HCT116 (cell line): ENCODE data around the gene LHCGR. TPM values are rescaled to one million over a fixed set of nuclear protein-coding genes. Genes with fewer than 3 reads are reported as not detected.

Experiments used
- ATAC-seq: fragments of 200-7000 bp; cut with Tn5 transposase; 2 replicates; pipeline ENCODE4 v1.9.1; 2020; ENCODE audit warnings: mild to moderate bottlenecking, moderate library complexity
- BruUV-seq: library from RNA; stranded (reverse); fragments of 400-500 nt; replicated peaks from 2 replicates; lab custom pipeline; 2021; lab: Mats Ljungman, UMichigan
- CTCF ChIA-PET: fragments of 300-600 bp; sonication (Branson Sonifier 250); formaldehyde crosslinking; loops from one replicate; lab custom pipeline; 2021; ENCODE audit warnings: antibody characterized with exemption; lab: Charles Lee
- POLR2A ChIA-PET: fragments of 300-600, 350-600 bp; sonication (Branson Sonifier 250); formaldehyde crosslinking; loops from one replicate; lab custom pipeline; 2021; ENCODE audit warnings: antibody characterized with exemption; lab: Charles Lee
- RAD21 ChIA-PET, 2 experiments: fragments of 300-600 bp; sonication (Branson Sonifier 250); formaldehyde crosslinking; loops; one replicate each; lab custom pipeline; 2023; ENCODE audit warnings: low total read pairs in 2 of 2; ENCODE audit not compliant: uncharacterized antibody in 2 of 2, unreplicated experiment in 2 of 2, low non-redundant PET in 1 of 2; lab: Charles Lee
- DNase-seq: peaks from one replicate; pipeline ENCODE4 v3.0.0-alpha.2; 2010; ENCODE audit warnings: low read depth, low spot score
- H2AFZ ChIP-seq: fragments of 200-600 bp; shearing (Covaris generic), sonication (generic); 2 replicates; pipeline ENCODE4 v1.6.1; 2017; ENCODE audit warnings: low read depth, mixed run types, mixed read lengths, antibody characterized with exemption, low read length; ENCODE audit not compliant: poor library complexity, severe bottlenecking
- H3K27ac ChIP-seq: 2 replicates; pipeline ENCODE4 v1.5.1; 2012; ENCODE audit warnings: low read depth, low read length
- H3K27me3 ChIP-seq: fragments of 200-600 bp; sonication (generic); 2 replicates; pipeline ENCODE4 v1.6.1; 2016; ENCODE audit warnings: mixed run types, low read length, mixed read lengths; ENCODE audit not compliant: insufficient read depth
- H3K36me3 ChIP-seq, 2 experiments: fragments of 200-500 bp in 1 of 2; fragments of 200-600 bp in 1 of 2; sonication (Bioruptor generic) in 1 of 2; sonication (generic) in 1 of 2; 2 replicates each; pipeline versions ENCODE4 v1.5.1 to v1.6.1; 2014 to 2016; ENCODE audit warnings: low read length in 2 of 2, inconsistent platforms in 1 of 2, mixed read lengths in 1 of 2, mixed run types in 1 of 2; ENCODE audit not compliant: insufficient read depth in 2 of 2, control insufficient read depth in 1 of 2
- H3K4me1 ChIP-seq, 2 experiments: fragments of 200-600 bp in 1 of 2; sonication (generic) in 1 of 2; 2 replicates each; pipeline versions ENCODE4 v1.5.1 to v1.6.1; 2012 to 2017; ENCODE audit warnings: low read length in 2 of 2, inconsistent platforms in 1 of 2, mild to moderate bottlenecking in 1 of 2, mixed read lengths in 1 of 2, mixed run types in 1 of 2, moderate library complexity in 1 of 2; ENCODE audit not compliant: insufficient read depth in 2 of 2, control insufficient read depth in 1 of 2
- H3K4me2 ChIP-seq: fragments of 200-600 bp; sonication (generic); 2 replicates; pipeline ENCODE4 v1.6.1; 2017; ENCODE audit warnings: mixed run types, low read length, mixed read lengths
- H3K4me3 ChIP-seq, 2 experiments: fragments of 200-600 bp in 1 of 2; sonication (generic) in 1 of 2; replicated peaks in 1 of 2; 2 replicates each; pipeline ENCODE4 v1.5.1; 2011 to 2016; ENCODE audit warnings: low read length in 2 of 2, control low read depth in 1 of 2, low read depth in 1 of 2, mild to moderate bottlenecking in 1 of 2, mixed read lengths in 1 of 2, mixed run types in 1 of 2
- H3K79me2 ChIP-seq: fragments of 200-600 bp; sonication (generic); 2 replicates; pipeline ENCODE4 v1.6.1; 2017; ENCODE audit warnings: mild to moderate bottlenecking, mixed run types, low read length, moderate library complexity, mixed read lengths; ENCODE audit not compliant: insufficient read depth
- H3K9ac ChIP-seq: fragments of 200-600 bp; sonication (generic); 2 replicates; pipeline ENCODE4 v1.6.1; 2016; ENCODE audit warnings: low read length, mixed read lengths
- H3K9me2 ChIP-seq: fragments of 200-600 bp; sonication (generic), shearing (Covaris generic); 2 replicates; pipeline ENCODE4 v1.6.1; 2017; ENCODE audit warnings: mixed run types, mild to moderate bottlenecking, moderate library complexity; ENCODE audit not compliant: insufficient read depth
- H3K9me3 ChIP-seq, 2 experiments: fragments of 200-500 bp in 1 of 2; fragments of 200-600 bp in 1 of 2; sonication (Bioruptor generic) in 1 of 2; sonication (generic) in 1 of 2; 2 replicates each; pipeline ENCODE4 v1.6.1; 2014 to 2017; ENCODE audit warnings: low read length in 2 of 2, mixed read lengths in 2 of 2, inconsistent platforms in 1 of 2, low read depth in 1 of 2, mild to moderate bottlenecking in 1 of 2, mixed run types in 1 of 2, moderate library complexity in 1 of 2; ENCODE audit not compliant: control insufficient read depth in 1 of 2, insufficient read depth in 1 of 2
- H4K20me1 ChIP-seq: fragments of 200-600 bp; sonication (generic), shearing (Covaris generic); 2 replicates; pipeline ENCODE4 v1.6.1; 2017; ENCODE audit warnings: mixed run types, mild to moderate bottlenecking, moderate library complexity; ENCODE audit not compliant: insufficient read depth
- JUND ChIP-seq: IDR thresholded peaks from 2 replicates; pipeline ENCODE4 v1.6.1; 2012
- SP1 ChIP-seq: IDR thresholded peaks from 2 replicates; pipeline ENCODE4 v1.6.1; 2012; ENCODE audit warnings: low read depth
- ZFX ChIP-seq: fragments of 450-650 bp; IDR thresholded peaks from 2 replicates; pipeline ENCODE4 v1.6.1; 2017
- intact Hi-C: fragments of 100-400 bp; cut with micrococcal nuclease; formaldehyde crosslinking; loops from 2 replicates; pipeline ENCODE4 v1.10.0; 2022
- total RNA-seq: library from RNA; stranded (reverse); gene quantifications from one replicate; pipeline ENCODE4 v1.2.1, GENCODE V29; 2021; ENCODE audit not compliant: unreplicated experiment
- TF ChIP-seq, protein P1 (sequence below): IDR thresholded peaks from 2 replicates; pipeline ENCODE4 v1.6.1; 2012
- TF ChIP-seq, protein P2 (sequence below): IDR thresholded peaks from 2 replicates; pipeline ENCODE4 v1.6.1; 2012; ENCODE audit warnings: low read depth
- TF ChIP-seq, protein P3 (sequence below): IDR thresholded peaks from 2 replicates; pipeline ENCODE4 v1.6.1; 2011; ENCODE audit warnings: mild to moderate bottlenecking, low read length, moderate library complexity; ENCODE audit not compliant: insufficient replicate concordance; ENCODE audit errors: extremely low read depth

LHCGR gene
- total RNA-seq, 1 experiment from 2014 or later: not detected

DNA sequence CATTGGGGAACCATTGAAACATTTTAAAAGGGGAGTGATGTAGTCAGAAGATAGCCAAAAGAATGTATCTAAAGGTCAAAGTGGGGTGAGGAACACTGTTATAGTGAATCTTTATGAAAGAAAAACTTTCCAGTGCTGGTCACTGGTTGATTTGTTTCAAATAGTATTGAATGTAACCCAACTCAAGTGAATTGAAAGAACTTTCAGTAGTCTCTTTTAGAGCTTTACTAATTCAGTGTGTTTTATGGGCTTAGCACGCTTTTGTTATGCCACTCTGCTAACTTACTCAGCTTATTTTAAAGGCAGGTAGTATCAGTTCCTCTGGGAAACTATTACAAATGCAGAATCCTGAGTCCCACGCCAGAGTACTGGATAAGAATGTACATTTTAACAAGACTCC is 80.6 kb downstream of the LHCGR start:
- DNase-seq (no peak), ATAC-seq (no peak)
- Histone ChIP-seq H3K9ac (no peak overlapping the region), H3K9me3 (no peaks in the 10 kb centered on the region), H3K27ac (no peak overlapping the region), H4K20me1 (no peaks in the 10 kb centered on the region), H3K9me2 (no peaks in the 10 kb centered on the region), H3K4me3 (no peak overlapping the region), H3K4me1 (no peaks in the 10 kb centered on the region), H3K27me3 (no peaks in the 10 kb centered on the region), H2AFZ (no peak overlapping the region), H3K4me2 (no peak overlapping the region), H3K79me2 (no peaks in the 10 kb centered on the region), H3K36me3 (no peaks in the 10 kb centered on the region)
- POLR2A ChIA-PET: no interaction called here
- no TSS peak for BruUV-seq
- no peak for TF ChIP-seq SP1
- TF ChIP-seq, protein P1, sequence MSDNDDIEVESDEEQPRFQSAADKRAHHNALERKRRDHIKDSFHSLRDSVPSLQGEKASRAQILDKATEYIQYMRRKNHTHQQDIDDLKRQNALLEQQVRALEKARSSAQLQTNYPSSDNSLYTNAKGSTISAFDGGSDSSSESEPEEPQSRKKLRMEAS: no peak
- TF ChIP-seq ZFX: no peak
- TF ChIP-seq, protein P2, sequence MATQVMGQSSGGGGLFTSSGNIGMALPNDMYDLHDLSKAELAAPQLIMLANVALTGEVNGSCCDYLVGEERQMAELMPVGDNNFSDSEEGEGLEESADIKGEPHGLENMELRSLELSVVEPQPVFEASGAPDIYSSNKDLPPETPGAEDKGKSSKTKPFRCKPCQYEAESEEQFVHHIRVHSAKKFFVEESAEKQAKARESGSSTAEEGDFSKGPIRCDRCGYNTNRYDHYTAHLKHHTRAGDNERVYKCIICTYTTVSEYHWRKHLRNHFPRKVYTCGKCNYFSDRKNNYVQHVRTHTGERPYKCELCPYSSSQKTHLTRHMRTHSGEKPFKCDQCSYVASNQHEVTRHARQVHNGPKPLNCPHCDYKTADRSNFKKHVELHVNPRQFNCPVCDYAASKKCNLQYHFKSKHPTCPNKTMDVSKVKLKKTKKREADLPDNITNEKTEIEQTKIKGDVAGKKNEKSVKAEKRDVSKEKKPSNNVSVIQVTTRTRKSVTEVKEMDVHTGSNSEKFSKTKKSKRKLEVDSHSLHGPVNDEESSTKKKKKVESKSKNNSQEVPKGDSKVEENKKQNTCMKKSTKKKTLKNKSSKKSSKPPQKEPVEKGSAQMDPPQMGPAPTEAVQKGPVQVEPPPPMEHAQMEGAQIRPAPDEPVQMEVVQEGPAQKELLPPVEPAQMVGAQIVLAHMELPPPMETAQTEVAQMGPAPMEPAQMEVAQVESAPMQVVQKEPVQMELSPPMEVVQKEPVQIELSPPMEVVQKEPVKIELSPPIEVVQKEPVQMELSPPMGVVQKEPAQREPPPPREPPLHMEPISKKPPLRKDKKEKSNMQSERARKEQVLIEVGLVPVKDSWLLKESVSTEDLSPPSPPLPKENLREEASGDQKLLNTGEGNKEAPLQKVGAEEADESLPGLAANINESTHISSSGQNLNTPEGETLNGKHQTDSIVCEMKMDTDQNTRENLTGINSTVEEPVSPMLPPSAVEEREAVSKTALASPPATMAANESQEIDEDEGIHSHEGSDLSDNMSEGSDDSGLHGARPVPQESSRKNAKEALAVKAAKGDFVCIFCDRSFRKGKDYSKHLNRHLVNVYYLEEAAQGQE: no peak
- TF ChIP-seq, protein P3, sequence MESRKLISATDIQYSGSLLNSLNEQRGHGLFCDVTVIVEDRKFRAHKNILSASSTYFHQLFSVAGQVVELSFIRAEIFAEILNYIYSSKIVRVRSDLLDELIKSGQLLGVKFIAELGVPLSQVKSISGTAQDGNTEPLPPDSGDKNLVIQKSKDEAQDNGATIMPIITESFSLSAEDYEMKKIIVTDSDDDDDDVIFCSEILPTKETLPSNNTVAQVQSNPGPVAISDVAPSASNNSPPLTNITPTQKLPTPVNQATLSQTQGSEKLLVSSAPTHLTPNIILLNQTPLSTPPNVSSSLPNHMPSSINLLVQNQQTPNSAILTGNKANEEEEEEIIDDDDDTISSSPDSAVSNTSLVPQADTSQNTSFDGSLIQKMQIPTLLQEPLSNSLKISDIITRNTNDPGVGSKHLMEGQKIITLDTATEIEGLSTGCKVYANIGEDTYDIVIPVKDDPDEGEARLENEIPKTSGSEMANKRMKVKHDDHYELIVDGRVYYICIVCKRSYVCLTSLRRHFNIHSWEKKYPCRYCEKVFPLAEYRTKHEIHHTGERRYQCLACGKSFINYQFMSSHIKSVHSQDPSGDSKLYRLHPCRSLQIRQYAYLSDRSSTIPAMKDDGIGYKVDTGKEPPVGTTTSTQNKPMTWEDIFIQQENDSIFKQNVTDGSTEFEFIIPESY: no peak
- no peak for TF ChIP-seq JUND
- CTCF ChIA-PET: no interaction called here
- RAD21 ChIA-PET: no interaction called here
- intact Hi-C loops: no loop called here
